ENCODE measurements around the gene PKD1. TPM values are rescaled to one million over a fixed set of nuclear protein-coding genes. Genes with fewer than 3 reads are reported as not detected.
"Not testable (repeated sequence)": the region's sequence is repeated elsewhere in the genome, so short reads cannot be mapped to it uniquely, and the experiment has no call there.

Gene PKD1
- total RNA-seq, 1 donor from 2014 or later: 97.8 TPM

DNA sequence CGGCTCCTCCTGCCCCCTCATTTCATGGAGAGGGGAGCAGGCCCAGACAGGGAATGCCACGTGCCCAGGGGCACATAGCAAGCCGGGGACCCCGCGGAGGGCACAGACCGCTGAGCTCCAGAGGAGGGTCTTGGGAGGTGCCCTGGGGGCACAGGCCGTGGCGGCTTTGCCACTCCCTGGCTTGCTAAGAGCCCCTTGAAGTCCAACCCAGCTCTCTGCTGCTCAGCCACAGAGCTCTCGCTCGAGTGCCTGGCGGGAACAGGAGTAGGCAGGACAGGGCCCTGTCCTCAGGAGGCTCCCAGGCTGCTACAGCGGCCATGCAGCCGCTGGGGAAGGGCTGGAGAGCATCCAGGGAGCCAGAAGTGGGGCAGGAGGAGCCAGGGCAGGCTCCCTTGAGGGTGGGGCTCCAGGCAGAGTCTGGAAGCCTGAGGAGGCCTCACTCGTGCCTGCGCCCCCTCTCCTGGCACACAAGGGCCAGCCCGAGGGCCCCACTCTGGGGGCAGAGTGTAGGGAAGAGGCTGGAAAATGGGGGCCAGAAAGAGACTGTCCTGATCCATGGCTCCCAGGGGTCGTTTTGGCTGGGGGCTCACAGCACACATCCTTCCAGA is 8.3 kb upstream of the PKD1 start:
- TF ChIP-seq CTCF (IDR thresholded peaks at IDR 0.05; ENCODE audit: unreplicated experiment): no peak
- Mint-ChIP-seq H3K36me3 (ENCODE audit: insufficient read depth) (no peaks in the 10 kb centered on the region), H3K9me3 (ENCODE audit: low read depth) (no peaks in the 10 kb centered on the region), H3K4me1 (ENCODE audit: low read depth) (no peaks in the 10 kb centered on the region), H3K4me3 (ENCODE audit: low read depth) (no peak overlapping the region), H3K27ac (no peak overlapping the region), H3K27me3 (peaks cover 6% of the 10 kb centered on the region)
- DNase-seq (ENCODE audit: low spot score, unreplicated experiment): no peak

- Mint-ChIP-seq H3K9me3 (ENCODE audit: low read depth) (no peaks in the 10 kb centered on the region), H3K4me1 (ENCODE audit: low read depth) (no peaks in the 10 kb centered on the region), H3K4me3 (ENCODE audit: low read depth) (no peak overlapping the region), H3K27ac (no peak overlapping the region), H3K27me3 (peaks cover 6% of the 10 kb centered on the region), H3K36me3 (ENCODE audit: insufficient read depth) (no peaks in the 10 kb centered on the region)
- DNase-seq (ENCODE audit: low spot score, unreplicated experiment): no peak
- TF ChIP-seq CTCF (IDR thresholded peaks at IDR 0.05; ENCODE audit: unreplicated experiment): no peak
Observed at GRCh38 chr16:2142942-2143877, 7.5 kb upstream of the PKD1 start.

GRCh38 chr16:2135071-2135470 is 627 bp downstream of the PKD1 start:
- not testable (repeated sequence) for H3K4me1 Mint-ChIP-seq (ENCODE audit: low read depth); H3K27me3 Mint-ChIP-seq; DNase-seq (ENCODE audit: low spot score, unreplicated experiment); H3K36me3 Mint-ChIP-seq (ENCODE audit: insufficient read depth); H3K9me3 Mint-ChIP-seq (ENCODE audit: low read depth)
- Mint-ChIP-seq H3K4me3 (ENCODE audit: low read depth) (peak overlapping the region; percentile 73), H3K27ac (peak overlapping the region; percentile 49)

GRCh38 chr16:2133797-2134196 is 1.9 kb downstream of the PKD1 start:
- H3K36me3 Mint-ChIP-seq (ENCODE audit: insufficient read depth); H3K4me3 Mint-ChIP-seq (ENCODE audit: low read depth); H3K27me3 Mint-ChIP-seq; H3K27ac Mint-ChIP-seq; H3K4me1 Mint-ChIP-seq (ENCODE audit: low read depth); DNase-seq (ENCODE audit: low spot score, unreplicated experiment); H3K9me3 Mint-ChIP-seq (ENCODE audit: low read depth): not testable (repeated sequence)

DNA sequence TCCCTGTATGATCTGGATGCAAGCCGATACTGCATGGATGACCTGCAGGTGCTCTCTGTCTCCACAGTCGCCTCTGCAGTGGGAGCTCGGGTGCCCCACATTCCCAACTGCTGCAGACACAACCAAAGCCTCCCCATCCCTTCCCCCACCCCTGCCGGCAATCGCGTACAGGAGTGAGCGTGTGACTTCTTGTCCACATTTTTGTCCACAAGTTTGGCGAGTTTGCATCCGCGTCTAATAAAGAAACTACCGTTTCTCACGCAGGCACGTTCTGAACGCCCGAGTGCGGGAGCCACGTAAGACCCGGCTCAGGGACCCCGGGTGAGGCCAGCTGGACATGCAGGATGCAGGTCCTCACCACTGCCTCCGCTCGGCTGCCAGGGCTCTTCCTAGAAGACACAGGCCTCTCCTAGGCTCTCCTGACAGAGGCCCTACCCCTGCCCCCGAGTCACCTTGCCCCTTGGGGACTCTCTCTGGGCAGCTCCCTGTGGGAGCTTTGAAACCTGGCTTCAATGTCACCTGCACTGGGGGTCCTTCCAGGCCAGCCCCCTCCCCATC is 5.7 kb downstream of the PKD1 start:
- H3K9me3 Mint-ChIP-seq (ENCODE audit: low read depth); H3K4me1 Mint-ChIP-seq (ENCODE audit: low read depth); H3K27ac Mint-ChIP-seq; H3K4me3 Mint-ChIP-seq (ENCODE audit: low read depth); DNase-seq (ENCODE audit: low spot score, unreplicated experiment); H3K27me3 Mint-ChIP-seq; H3K36me3 Mint-ChIP-seq (ENCODE audit: insufficient read depth): not testable (repeated sequence)

GRCh38 chr16:2129251-2129650 is 6.4 kb downstream of the PKD1 start:
- not testable (repeated sequence) for H3K27ac Mint-ChIP-seq; H3K27me3 Mint-ChIP-seq; H3K36me3 Mint-ChIP-seq (ENCODE audit: insufficient read depth); H3K4me1 Mint-ChIP-seq (ENCODE audit: low read depth); DNase-seq (ENCODE audit: low spot score, unreplicated experiment); H3K9me3 Mint-ChIP-seq (ENCODE audit: low read depth); H3K4me3 Mint-ChIP-seq (ENCODE audit: low read depth)

GRCh38 chr16:2127630-2128280 is 7.9 kb downstream of the PKD1 start:
- H3K27ac Mint-ChIP-seq; H3K4me3 Mint-ChIP-seq (ENCODE audit: low read depth); H3K9me3 Mint-ChIP-seq (ENCODE audit: low read depth); DNase-seq (ENCODE audit: low spot score, unreplicated experiment); H3K4me1 Mint-ChIP-seq (ENCODE audit: low read depth); H3K27me3 Mint-ChIP-seq; H3K36me3 Mint-ChIP-seq (ENCODE audit: insufficient read depth): not testable (repeated sequence)

- not testable (repeated sequence) for H3K4me1 Mint-ChIP-seq (ENCODE audit: low read depth); DNase-seq (ENCODE audit: low spot score, unreplicated experiment); H3K27ac Mint-ChIP-seq; H3K36me3 Mint-ChIP-seq (ENCODE audit: insufficient read depth); H3K4me3 Mint-ChIP-seq (ENCODE audit: low read depth); H3K9me3 Mint-ChIP-seq (ENCODE audit: low read depth); H3K27me3 Mint-ChIP-seq
Observed at GRCh38 chr16:2126928-2127556, 8.7 kb downstream of the PKD1 start.

DNA sequence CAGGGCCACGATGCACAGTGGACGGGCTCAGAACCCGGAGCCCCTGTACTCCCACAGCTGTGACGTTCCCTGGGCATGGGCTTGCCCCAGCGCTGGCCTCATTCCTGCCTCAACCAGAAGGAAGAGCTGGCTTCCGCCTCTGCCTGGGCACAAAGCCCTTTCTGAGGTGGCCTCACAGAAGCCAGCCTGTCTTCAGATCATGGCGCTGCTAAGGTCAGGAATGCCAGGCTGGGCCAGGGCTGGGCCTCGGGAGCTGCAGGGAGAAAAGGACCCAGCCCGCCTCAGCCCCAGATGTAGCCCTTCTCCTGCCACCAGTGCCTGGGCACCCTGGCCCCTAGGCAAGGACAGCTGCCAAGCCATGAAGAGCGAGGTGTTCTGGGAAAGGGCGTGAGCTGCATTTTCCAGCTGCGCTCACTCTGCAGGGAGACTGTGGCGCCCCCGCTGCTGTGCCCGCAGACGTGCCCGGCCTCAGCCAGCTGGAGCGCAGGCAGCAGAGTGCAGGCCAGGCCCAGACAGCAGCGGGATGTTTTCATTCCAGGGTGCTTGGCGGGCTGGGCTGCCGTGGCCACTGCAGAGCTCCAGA is 9.4 kb downstream of the PKD1 start:
- H3K27ac Mint-ChIP-seq; H3K4me1 Mint-ChIP-seq (ENCODE audit: low read depth); H3K9me3 Mint-ChIP-seq (ENCODE audit: low read depth); H3K27me3 Mint-ChIP-seq; H3K4me3 Mint-ChIP-seq (ENCODE audit: low read depth); H3K36me3 Mint-ChIP-seq (ENCODE audit: insufficient read depth); DNase-seq (ENCODE audit: low spot score, unreplicated experiment): not testable (repeated sequence)

DNA sequence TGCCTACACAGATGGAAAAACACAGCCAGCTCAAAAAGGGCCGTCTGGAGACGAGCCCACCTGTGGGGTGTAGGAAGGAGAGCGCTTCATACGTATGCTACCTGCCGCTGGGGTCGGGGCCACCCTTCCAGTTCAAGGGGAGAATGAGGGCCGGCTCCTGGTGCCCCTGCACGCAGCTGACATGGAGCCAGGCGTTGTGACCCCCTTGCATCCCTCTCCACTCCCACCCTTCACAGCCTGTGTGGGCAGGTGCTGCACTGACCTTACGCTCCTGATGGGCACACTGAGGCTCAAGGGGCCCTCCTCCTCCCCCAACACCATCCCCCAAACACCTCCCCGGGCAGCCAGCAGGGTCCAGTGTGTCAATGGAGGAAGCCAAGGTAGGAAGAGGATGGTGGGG is 10.1 kb downstream of the PKD1 start:
- H3K36me3 Mint-ChIP-seq (ENCODE audit: insufficient read depth); H3K4me1 Mint-ChIP-seq (ENCODE audit: low read depth); H3K4me3 Mint-ChIP-seq (ENCODE audit: low read depth); H3K27me3 Mint-ChIP-seq; DNase-seq (ENCODE audit: low spot score, unreplicated experiment); H3K9me3 Mint-ChIP-seq (ENCODE audit: low read depth): not testable (repeated sequence)
- H3K27ac Mint-ChIP-seq: peak overlapping the region; percentile 41
